Hepatocyte (in vitro differentiated cells): ENCODE measurements around the gene ARHGEF26. TPM values are rescaled to one million over a fixed set of nuclear protein-coding genes. Genes with fewer than 3 reads are reported as not detected.

Experiments
- DNase-seq: peaks from one replicate; pipeline ENCODE4 v3.0.0-alpha.2; 2016; ENCODE audit warnings: low spot score
- H2AFZ ChIP-seq: fragments of 200-600 bp; sonication (generic); 2 replicates; pipeline ENCODE4 v1.6.0; 2016; ENCODE audit warnings: antibody characterized with exemption, mild to moderate bottlenecking
- H3K27ac ChIP-seq: fragments of 200-600 bp; sonication (generic); 2 replicates; pipeline ENCODE4 v1.5.1; 2016; ENCODE audit warnings: mild to moderate bottlenecking
- H3K27me3 ChIP-seq: fragments of 200-600 bp; sonication (generic); 2 replicates; pipeline ENCODE4 v1.6.1; 2016
- H3K36me3 ChIP-seq: fragments of 200-600 bp; sonication (generic); replicated peaks from 2 replicates; pipeline ENCODE4 v1.5.1; 2016; ENCODE audit warnings: low read depth; ENCODE audit not compliant: insufficient read depth
- H3K4me1 ChIP-seq: fragments of 200-600 bp; sonication (generic); 2 replicates; pipeline ENCODE4 v1.5.1; 2016; ENCODE audit warnings: mild to moderate bottlenecking, moderate library complexity; ENCODE audit not compliant: insufficient read depth
- H3K4me2 ChIP-seq: fragments of 200-600 bp; sonication (generic); 2 replicates; pipeline ENCODE4 v1.6.0; 2016
- H3K4me3 ChIP-seq: fragments of 200-600 bp; sonication (generic); 2 replicates; pipeline ENCODE4 v1.5.1; 2016; ENCODE audit warnings: mild to moderate bottlenecking
- H3K79me2 ChIP-seq: fragments of 200-600 bp; sonication (generic); 2 replicates; pipeline ENCODE4 v1.6.0; 2017; ENCODE audit warnings: mild to moderate bottlenecking
- H3K9me2 ChIP-seq: fragments of 200-600 bp; sonication (generic); replicated peaks from 2 replicates; pipeline ENCODE4 v1.6.0; 2017; ENCODE audit warnings: mild to moderate bottlenecking; ENCODE audit not compliant: insufficient read depth
- H3K9me3 ChIP-seq: fragments of 200-600 bp; sonication (generic); 2 replicates; pipeline ENCODE4 v1.5.1; 2016; ENCODE audit warnings: low read depth, mild to moderate bottlenecking
- H4K20me1 ChIP-seq: fragments of 200-600 bp; sonication (generic); 2 replicates; pipeline ENCODE4 v1.6.0; 2016; ENCODE audit warnings: mild to moderate bottlenecking; ENCODE audit not compliant: insufficient read depth, poor library complexity, severe bottlenecking
- EZH2 ChIP-seq: fragments of 200-600 bp; sonication (generic); IDR thresholded peaks from 2 replicates; pipeline ENCODE4 v1.6.1; 2016; ENCODE audit warnings: antibody characterized with exemption, mild to moderate bottlenecking, borderline replicate concordance
- EZH2phosphoT487 ChIP-seq: fragments of 200-600 bp; sonication (generic); IDR thresholded peaks from one replicate; pipeline ENCODE4 v1.6.1; 2018; ENCODE audit warnings: antibody characterized with exemption, mild to moderate bottlenecking, low read depth, moderate library complexity; ENCODE audit not compliant: unreplicated experiment, severe bottlenecking
- WGBS: methylation state at CpG from one replicate; pipeline ENCODE4 v1.1.6; 2016; ENCODE audit warnings: low lambda C conversion rate; ENCODE audit errors: missing lambda C conversion rate; 5-methylcytosine and 5-hydroxymethylcytosine counted together
- polyA plus RNA-seq: library from polyadenylated mRNA; unstranded; fragments of >200 nt; fragmentation: Nextera tagmentation; extraction: Ambion mirVana; gene quantifications from 2 replicates; pipeline ENCODE4 v1.2.1, GENCODE V29; 2016
- total RNA-seq: library from RNA; depleted of rRNA; stranded (reverse); fragments of >200 nt; gene quantifications from 2 replicates; pipeline ENCODE4 v1.2.3, GENCODE V29; 2014
- TF ChIP-seq, protein P1 (sequence below): fragments of 200-600 bp; sonication (generic); IDR thresholded peaks from 2 replicates; pipeline ENCODE4 v1.5.1; 2016; ENCODE audit warnings: antibody characterized with exemption, mild to moderate bottlenecking; ENCODE audit not compliant: poor library complexity

Gene ARHGEF26
- total and polyA plus RNA-seq, 2 experiments from 2014 or later: 13.6 to 20.9 TPM

DNA sequence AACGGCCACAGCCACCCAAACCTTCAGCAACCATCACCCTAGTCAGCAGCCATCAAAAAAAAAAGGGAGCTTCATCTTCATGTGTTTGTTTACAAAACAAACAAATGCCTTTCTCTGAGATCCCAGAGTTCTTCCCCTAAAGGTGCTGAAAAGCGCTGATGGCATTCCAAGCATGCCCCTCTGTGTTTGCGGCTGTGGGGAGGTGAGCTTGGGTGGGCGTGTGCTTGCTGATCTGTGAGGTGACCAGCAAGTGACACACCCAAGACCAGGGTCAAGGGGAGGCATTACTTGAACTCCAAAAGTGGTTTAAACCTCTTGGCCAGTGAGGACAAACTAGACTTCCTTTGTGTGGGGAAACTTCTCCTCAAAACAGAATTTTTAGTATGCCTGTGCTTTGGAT lies 121.6 kb downstream of the ARHGEF26 start:
- no peaks in the 10 kb centered on the region for H3K36me3 ChIP-seq
- TF ChIP-seq, protein P1, sequence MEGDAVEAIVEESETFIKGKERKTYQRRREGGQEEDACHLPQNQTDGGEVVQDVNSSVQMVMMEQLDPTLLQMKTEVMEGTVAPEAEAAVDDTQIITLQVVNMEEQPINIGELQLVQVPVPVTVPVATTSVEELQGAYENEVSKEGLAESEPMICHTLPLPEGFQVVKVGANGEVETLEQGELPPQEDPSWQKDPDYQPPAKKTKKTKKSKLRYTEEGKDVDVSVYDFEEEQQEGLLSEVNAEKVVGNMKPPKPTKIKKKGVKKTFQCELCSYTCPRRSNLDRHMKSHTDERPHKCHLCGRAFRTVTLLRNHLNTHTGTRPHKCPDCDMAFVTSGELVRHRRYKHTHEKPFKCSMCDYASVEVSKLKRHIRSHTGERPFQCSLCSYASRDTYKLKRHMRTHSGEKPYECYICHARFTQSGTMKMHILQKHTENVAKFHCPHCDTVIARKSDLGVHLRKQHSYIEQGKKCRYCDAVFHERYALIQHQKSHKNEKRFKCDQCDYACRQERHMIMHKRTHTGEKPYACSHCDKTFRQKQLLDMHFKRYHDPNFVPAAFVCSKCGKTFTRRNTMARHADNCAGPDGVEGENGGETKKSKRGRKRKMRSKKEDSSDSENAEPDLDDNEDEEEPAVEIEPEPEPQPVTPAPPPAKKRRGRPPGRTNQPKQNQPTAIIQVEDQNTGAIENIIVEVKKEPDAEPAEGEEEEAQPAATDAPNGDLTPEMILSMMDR: no peak
- no peak overlapping the region for H3K27ac ChIP-seq

GRCh38 chr3:154243353-154243752 lies 122.2 kb downstream of the ARHGEF26 start:
- TF ChIP-seq, protein P1: no peak
- TF ChIP-seq EZH2phosphoT487 (no peak), EZH2 (no peak)
- H3K4me2 ChIP-seq: no peak overlapping the region
- H3K36me3 ChIP-seq: no peaks in the 10 kb centered on the region
- DNase-seq: no peak
- no peaks in the 10 kb centered on the region for H3K79me2 ChIP-seq
- no peaks in the 10 kb centered on the region for H3K27me3 ChIP-seq
- no peak overlapping the region for H3K4me3 ChIP-seq
- no peaks in the 10 kb centered on the region for H3K4me1 ChIP-seq
- no peak overlapping the region for H2AFZ ChIP-seq
- no peak overlapping the region for H3K27ac ChIP-seq
- no peaks in the 10 kb centered on the region for H3K9me3 ChIP-seq
- H4K20me1 ChIP-seq: no peaks in the 10 kb centered on the region
- H3K9me2 ChIP-seq: no peaks in the 10 kb centered on the region
- WGBS: 98% methylated on average over 2 of the region's 2 CpGs

More for the DNA sequence above, 121.6 kb downstream of the ARHGEF26 start:
- H3K4me2 ChIP-seq: no peak overlapping the region
- WGBS: 65% methylated on average over 4 of the region's 4 CpGs
- no peaks in the 10 kb centered on the region for H4K20me1 ChIP-seq
- H3K4me1 ChIP-seq: no peaks in the 10 kb centered on the region
- H3K9me2 ChIP-seq: no peaks in the 10 kb centered on the region
- H2AFZ ChIP-seq: no peak overlapping the region
- no peaks in the 10 kb centered on the region for H3K27me3 ChIP-seq
- no peak overlapping the region for H3K4me3 ChIP-seq
- H3K79me2 ChIP-seq: no peaks in the 10 kb centered on the region
- DNase-seq: no peak
- H3K9me3 ChIP-seq: no peaks in the 10 kb centered on the region

DNA sequence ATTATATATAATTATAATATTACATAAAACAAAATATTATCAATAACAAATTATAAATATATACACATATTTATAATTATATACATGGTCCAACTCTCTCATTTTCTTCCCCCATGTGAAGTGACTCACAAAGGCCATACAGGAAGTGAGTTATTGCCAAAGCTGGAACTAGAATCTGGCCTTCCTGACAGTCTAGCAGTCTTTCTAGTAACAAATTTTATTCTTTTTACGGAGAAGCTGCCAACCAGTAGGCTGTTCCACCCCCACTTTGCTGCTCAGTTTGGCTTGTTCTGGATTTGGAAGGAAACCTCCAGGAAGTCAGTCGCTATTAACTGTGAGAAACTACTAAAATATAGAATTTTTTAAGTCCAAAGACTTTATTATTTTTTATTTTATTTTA lies 123.5 kb downstream of the ARHGEF26 start:
- Histone ChIP-seq H3K79me2 (no peaks in the 10 kb centered on the region), H4K20me1 (no peaks in the 10 kb centered on the region), H2AFZ (no peak overlapping the region), H3K4me1 (no peaks in the 10 kb centered on the region), H3K27ac (no peak overlapping the region), H3K4me2 (no peak overlapping the region), H3K4me3 (no peak overlapping the region), H3K9me3 (no peaks in the 10 kb centered on the region), H3K9me2 (no peaks in the 10 kb centered on the region), H3K36me3 (no peaks in the 10 kb centered on the region), H3K27me3 (no peaks in the 10 kb centered on the region)
- 96% methylated on average over 2 of the region's 2 CpGs for whole genome bisulfite sequencing
- DNase-seq: no peak
- TF ChIP-seq, protein P1: no peak
- TF ChIP-seq EZH2 (no peak), EZH2phosphoT487 (no peak)

GRCh38 chr3:154247806-154248415 lies 126.7 kb downstream of the ARHGEF26 start:
- H4K20me1 ChIP-seq: no peaks in the 10 kb centered on the region
- no peak for DNase-seq
- WGBS: 95% methylated on average over 2 of the region's 2 CpGs
- H3K27ac ChIP-seq: no peak overlapping the region
- no peaks in the 10 kb centered on the region for H3K9me2 ChIP-seq
- no peak overlapping the region for H3K4me2 ChIP-seq
- H3K27me3 ChIP-seq: no peaks in the 10 kb centered on the region
- H2AFZ ChIP-seq: no peak overlapping the region
- H3K36me3 ChIP-seq: no peaks in the 10 kb centered on the region
- H3K9me3 ChIP-seq: no peaks in the 10 kb centered on the region
- H3K79me2 ChIP-seq: no peaks in the 10 kb centered on the region
- no peaks in the 10 kb centered on the region for H3K4me1 ChIP-seq
- TF ChIP-seq EZH2phosphoT487: no peak
- H3K4me3 ChIP-seq: no peak overlapping the region
